ENCODE results near the gene SYDE2.
A peak's percentile ranks its signal among the peaks of the same experiment; 100 is the strongest.
"Not testable (repeated sequence)": the region's sequence is repeated elsewhere in the genome, so short reads cannot be mapped to it uniquely, and the experiment has no call there.

The SYDE2 gene, protein sequence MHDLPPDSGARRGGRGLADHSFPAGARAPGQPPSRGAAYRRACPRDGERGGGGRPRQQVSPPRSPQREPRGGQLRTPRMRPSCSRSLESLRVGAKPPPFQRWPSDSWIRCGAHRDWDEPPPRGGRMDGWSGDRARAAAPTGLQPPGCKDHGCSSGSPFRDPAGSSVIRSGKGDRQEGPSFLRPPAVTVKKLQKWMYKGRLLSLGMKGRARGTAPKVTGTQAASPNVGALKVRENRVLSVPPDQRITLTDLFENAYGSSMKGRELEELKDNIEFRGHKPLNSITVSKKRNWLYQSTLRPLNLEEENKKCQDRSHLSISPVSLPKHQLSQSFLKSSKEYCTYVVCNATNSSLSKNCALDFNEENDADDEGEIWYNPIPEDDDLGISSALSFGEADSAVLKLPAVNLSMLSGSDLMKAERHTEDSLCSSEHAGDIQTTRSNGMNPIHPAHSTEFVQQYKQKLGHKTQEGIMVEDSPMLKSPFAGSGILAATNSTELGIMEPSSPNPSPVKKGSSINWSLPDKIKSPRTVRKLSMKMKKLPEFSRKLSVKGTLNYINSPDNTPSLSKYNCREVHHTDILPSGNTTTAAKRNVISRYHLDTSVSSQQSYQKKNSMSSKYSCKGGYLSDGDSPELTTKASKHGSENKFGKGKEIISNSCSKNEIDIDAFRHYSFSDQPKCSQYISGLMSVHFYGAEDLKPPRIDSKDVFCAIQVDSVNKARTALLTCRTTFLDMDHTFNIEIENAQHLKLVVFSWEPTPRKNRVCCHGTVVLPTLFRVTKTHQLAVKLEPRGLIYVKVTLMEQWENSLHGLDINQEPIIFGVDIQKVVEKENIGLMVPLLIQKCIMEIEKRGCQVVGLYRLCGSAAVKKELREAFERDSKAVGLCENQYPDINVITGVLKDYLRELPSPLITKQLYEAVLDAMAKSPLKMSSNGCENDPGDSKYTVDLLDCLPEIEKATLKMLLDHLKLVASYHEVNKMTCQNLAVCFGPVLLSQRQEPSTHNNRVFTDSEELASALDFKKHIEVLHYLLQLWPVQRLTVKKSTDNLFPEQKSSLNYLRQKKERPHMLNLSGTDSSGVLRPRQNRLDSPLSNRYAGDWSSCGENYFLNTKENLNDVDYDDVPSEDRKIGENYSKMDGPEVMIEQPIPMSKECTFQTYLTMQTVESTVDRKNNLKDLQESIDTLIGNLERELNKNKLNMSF

DNA sequence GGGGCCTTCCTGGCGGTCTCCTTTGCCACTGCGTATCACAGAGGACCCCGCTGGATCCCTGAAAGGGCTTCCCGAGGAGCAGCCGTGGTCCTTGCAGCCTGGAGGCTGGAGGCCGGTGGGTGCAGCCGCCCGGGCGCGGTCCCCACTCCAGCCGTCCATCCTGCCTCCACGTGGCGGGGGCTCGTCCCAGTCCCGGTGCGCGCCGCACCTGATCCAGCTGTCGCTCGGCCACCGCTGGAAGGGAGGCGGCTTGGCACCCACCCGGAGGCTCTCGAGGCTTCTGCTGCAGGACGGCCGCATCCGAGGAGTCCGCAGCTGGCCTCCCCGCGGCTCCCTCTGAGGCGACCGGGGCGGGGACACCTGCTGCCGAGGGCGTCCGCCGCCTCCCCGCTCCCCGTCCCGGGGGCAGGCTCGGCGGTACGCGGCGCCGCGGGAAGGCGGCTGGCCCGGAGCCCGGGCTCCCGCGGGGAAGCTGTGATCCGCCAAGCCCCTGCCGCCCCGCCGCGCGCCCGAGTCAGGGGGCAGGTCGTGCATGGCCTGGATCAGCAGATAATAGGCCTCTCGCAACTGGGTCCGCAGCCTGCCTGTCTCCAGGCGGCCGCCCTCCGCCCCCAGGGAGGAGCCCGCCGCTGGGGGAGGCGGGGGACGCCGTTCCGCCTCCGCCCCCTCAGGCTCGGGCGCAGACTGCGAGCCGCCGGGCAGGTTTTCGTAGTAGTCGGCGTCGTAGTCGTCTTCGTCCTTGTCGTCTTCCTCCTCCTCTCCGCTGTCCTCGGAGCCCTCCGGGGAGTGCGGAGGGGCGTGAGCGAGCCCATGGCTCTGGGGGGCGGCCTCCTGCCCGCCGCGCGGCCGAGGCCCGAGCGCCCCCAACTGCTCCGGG, at the start of gene SYDE2:
Gene SYDE2 (minus strand): TSS at position 554 of the 877 bp plus-strand sequence. CDS start 20 bp downstream, at position 534.
- peak; percentile 74 to 80 for DNase-seq

DNA sequence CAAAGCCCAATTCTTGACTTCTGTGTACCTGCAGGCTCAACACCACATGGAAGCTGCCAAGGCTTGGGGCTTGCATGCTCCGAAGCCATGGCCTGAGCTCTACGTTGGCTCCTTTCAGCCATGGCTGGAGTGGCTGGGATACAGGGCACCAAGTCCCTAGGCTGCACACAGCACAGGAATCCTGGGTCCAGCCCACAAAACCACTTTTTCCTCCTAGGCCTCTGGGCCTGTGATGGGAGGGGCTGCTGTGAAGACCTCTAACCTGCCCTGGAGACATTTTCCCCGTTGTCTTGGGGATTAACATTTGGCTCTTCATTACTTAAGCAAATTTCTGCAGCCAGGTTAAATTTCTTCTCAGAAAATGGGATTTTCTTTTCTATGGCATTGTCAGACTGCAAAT, 48.2 kb upstream of the SYDE2 start:
- DNase-seq, result not testable (repeated sequence)

DNA sequence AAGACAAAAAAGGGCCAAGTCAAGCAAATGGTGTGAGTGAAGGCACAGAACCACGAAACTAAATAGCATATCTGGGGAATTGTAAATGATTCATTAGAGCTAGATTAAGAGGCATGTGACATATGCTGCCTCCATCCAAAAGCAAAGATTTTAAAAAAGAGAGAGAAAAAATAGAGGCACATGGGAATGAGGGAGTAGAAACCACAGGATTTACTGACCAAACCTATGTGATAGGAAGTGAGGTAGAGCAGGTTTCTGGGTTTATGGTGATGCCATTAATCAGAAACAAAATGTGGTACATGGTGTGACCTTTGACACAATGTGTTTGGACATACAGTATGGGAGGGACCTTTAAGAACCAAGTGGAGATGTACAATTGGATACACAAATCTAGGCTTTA, 45.1 kb upstream of the SYDE2 start:
- DNase-seq, result no peak

DNA sequence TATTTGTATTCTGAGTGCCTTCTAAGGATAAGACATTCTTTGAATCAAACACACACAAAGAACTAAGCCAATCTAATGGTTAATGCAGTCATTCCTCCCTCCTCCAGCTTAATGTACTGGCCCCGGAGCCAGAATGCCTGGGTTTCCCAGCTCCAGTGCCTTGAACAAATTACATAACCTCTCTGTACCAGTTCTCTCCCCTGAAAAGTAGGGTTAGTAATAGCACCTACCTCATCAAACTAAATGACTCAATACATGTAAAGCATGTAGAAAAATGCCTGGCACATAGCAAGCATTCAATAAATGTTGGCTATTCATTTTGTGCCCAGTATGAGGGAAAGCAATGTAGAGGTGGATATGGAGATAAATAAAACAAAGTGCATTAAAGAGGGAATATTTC, 44.6 kb upstream of the SYDE2 start:
- DNase-seq, result no peak

DNA sequence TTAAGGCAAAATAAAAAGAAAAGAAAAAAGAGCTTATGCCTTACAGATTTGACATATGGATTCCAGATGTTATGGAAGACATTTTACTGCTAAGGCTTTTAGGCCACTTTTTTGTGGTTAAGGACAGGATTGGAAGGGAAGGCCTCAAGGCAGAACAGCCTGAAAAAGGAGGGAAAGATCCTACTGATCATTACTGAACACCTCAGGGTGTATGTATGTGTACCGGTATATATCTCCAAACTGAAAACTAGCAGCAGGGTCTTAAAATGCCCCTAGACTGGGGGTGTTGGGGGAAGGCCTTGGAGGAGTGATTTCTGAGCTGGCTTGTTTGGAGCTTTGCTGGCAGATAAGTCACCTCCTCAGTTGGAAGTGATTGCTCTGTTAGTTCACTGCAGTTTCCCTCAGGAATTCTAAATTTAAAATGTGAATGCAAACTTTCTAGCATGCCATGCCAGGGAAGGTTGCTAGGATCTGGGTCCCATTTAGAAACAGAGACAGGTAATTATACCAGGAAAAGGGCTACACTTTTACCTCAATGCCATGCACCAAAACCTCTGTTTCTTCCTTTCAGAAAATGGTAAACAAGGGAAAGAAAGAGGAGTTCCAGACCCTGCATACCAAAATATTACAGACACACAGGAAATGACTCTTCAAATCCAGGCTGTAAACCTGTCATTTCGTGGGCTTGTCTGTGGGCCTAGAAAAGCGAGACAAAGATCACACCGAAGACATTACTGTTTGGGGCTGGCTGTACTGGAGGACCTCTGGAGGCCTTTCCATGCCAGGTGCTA, 43.6 kb upstream of the SYDE2 start:
- DNase-seq, result no peak

DNA sequence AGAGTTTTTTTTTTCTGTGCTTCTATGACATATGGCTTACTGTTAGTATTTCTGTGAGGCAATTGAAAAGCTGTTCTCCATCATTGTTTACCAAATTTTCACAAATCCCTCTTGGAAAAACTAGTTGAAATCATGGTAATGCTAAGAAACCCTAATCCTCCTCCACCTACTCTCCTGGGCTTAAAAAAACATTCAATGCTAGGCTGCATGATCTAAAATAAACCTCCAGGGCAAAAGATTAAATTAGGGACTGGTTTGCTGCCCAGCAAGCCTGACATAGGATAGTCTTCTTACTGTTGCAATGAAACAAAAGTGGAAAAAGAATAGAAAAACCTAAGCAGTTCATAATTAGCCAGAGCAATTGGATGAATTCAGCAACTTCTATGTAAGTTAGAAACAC, 42.6 kb upstream of the SYDE2 start:
- no peak for DNase-seq

DNA sequence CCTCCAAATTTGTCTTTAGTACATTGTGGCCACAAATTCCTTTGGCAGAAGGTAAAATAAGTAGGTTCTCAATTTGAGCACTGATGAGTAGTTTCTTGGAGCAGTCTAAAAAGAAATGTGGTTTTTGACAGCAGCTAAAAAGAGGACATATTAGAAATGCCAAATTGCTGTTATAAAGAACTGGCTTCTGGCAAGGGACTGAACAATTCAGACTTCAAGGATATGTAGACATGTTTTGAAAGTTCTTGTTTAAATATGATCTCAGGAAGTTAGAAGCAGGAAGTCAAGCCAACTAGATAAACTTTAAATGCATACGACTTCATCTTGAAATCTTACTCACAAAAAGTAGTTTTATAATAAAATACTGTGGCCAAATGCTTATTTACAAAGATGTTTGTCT, 39.8 kb upstream of the SYDE2 start:
- no peak for DNase-seq

DNA sequence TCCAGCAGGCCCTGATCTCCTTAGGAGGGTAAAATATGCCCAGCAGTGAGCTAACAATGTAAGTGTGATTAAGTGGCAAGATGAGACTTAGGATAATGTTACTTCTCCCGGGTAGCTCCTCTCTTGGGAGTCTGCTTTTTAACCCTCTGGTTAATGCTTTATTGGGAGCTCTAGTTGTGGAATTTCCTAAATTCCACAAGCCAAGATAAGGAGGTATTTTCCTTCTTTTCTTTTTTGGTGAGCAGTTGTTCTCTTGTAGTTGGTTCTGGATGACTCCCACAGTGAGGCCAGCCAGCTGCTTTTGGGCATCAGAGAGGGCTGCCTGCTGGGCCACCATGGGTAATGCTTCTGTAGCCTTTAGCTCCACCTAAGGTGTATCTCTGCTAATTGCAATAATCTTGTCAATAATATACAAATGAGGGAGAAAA, 39.4 kb upstream of the SYDE2 start:
- DNase-seq, result no peak

DNA sequence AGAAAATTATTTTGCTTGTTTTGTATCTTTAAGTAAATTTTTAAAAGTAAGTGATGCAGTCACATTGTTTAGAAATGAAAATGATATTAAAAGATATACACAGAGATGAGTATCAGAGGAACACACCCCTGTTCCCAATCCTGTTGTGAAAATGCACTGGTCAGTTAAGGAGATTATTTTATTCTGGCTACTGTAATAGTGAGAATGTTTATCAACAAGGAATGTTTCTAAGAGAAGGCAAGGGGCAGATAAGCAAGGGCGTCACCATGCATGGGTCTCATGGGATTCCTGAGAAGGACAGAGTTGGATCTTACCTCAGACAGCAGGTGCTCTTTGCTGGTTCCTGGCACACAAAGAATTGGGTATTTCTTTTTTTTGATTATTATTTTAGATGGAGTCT, 36.8 kb upstream of the SYDE2 start:
- DNase-seq, result no peak

DNA sequence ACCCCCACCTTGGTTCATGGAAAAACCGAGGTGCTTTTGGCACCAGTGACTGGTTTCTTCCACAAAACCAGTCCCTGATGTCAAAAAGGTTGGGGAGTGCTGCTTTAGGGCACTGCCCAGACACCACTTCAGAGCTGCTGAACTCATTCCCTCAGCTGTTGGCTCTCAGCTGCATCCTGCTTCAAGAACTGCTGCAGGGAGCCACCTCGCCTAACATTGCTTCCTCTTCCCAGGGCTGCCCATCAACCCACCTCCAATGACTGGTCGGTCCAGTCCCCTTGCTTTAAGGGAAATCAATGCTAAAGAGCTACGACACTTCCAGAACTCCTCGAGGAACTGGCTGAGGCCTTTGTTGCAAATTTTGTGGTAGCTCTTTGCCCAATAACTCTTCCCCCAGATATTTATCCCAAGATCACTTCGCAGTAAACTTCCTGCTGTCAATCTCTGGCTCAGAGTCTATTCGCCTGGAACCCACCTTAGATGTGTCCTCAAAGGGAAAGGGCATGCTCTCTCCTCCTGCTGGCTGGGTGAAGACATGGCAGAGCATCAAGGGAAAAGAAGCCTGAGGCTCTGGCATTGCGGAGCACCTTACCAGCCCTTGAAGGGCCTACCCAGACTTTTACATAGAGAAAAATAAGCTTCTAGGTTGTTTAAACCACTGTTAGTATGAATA, 29.6 kb upstream of the SYDE2 start:
- DNase-seq, result no peak

DNA sequence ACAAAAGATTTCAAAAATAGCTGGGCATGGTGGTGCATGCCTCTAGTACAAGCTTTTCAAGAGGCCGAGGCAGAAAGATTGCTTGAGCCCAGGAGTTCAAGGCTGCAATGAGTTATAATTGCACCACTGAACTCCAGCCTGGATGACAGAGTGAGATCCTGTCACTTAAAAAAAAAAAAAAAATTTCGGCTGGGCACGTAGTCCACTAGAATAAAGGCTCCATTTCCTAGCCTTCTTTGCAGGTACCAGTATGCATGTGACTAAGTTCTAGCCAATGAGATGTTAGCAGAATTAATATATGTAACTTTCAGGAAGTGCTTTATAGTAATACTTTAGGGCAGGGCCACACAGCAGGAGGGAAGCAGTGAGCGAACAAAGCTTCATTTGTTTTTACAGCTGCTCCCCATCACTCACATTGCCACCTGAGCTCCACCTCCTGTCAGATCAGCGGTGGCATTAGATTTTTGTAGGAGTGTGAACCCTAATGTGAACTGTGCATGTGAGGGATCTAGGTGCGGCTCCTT, 28.8 kb upstream of the SYDE2 start:
- DNase-seq, result no peak

DNA sequence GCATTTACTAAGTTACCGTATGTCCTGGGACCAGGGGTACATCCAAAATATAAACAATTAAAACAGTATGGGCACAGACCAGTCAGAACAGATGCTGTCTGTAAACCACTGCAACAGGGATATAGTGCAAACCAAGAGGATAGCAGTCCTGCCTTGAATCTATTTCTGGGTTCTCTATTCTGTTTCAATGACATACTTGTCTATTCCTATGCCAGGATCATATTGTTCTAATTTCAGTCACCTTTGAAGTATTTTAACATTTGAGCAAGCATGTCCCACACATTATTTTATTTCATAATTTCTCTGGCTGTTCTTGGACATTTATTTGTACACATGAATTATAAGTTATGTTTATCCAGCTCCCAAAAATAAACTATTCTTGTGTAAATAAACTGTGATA, 28.2 kb upstream of the SYDE2 start:
- DNase-seq, result no peak

DNA sequence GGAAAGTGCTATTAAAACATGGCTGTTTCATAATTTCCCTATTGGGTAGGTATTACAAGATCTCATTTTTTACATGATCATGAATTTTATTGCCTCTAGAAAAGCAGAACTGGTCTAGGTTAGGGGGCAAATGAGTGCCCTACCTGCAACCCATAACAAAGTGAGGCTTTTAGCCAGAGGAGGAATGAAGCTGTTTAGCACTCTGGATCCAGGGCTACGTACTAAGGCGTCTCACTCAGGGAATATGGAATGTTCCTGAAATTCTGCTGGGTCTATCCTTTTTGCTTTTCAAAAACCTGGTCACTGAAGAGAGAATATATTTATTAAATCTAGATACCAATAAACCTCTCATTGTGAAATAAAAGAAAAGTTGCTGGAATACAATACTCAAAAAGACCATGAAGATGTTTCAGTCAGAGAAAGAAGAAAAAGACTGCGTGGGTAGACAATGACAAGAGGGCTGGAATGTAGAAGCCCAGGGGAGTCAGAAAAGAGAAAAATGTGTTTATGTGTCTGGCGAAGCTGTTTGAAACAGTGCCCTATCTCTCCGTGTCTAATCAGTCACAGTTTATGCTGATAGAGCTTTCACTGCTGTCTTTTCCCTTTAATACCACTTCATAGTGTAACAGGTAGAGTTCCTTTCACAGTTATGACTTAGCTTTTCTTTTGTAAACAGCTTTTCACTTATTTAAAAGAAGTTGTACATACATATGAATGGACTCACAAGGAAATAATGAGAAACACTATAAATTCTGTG, 25.0 kb upstream of the SYDE2 start:
- DNase-seq, result no peak

DNA sequence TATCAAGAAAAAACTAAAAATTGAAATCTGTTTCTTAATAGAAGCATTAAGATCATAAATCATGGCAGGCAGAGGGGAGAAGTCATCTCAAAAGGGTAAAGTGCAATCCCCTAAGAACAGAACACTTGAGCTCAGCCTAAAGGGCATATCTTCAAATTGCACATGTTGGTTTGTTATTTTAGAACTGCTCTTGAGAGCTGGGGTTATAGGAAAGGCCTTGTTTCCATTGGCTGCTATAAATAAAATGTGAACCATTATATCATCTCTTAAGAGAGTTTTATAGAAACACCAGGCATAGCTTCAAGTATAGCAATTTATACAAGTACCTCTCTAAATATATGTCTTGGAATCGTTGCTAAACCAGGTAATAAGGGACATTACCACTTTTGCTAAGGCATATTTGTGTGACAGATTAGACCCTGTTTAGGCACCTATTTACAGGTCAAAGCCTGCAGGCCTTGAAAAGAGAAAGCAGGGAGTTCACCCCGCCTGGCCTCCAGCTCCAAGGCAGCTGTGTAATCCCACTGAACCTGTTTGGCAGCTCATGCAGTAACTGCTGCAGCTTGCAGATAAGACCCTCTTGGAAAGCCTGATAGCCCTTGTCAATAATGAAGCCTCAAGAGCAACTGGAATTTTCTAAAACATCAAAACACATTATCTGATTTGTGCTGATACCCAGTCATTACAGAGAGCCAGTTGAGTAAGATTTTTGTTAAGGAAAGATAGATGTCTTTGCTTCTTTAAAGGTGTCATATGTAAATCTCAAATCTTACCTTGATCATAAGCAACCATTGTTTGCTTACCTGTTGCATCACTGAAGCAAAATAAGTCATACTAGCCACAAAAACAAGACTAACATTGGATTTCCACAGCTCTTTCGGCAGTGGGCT, 24.2 kb upstream of the SYDE2 start:
- DNase-seq, result no peak

DNA sequence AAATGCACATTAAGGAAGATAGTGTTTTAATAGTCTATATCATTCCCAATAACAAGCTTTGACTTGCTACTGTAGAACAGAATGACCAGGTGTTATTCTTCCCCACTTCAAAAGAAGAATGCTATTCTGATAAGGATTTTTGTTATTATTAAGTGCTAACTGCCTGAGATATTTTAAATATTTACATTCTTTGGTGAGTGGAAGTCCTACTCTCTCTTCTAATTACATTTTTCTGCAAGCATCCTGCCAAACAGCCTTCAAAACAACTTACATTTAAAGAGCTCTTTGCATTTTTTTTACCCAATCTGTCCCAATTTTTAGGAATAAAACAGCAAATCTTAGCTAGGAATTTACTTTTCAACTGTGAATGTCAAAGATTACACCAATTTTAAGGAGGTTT, 23.5 kb upstream of the SYDE2 start:
- no peak for DNase-seq

DNA sequence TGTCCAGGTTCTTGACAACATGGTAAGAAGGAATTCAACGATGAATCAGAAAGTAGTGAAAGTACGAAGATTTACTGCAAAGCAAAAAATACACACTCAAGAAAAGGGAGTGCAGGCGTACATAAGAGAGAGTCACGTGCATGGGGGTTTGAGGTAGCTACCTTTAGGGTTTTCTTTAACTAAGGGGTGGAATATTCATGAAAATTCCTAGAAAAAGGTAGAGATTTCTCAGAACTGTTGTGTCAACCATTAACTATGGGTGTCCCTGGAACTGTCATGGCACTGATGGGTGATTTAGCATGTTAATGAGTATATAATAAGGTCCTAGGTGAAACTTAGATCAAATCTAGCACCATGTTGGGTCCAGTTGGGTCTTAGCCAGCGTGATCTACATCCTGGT, 22.5 kb upstream of the SYDE2 start:
- DNase-seq, result no peak

DNA sequence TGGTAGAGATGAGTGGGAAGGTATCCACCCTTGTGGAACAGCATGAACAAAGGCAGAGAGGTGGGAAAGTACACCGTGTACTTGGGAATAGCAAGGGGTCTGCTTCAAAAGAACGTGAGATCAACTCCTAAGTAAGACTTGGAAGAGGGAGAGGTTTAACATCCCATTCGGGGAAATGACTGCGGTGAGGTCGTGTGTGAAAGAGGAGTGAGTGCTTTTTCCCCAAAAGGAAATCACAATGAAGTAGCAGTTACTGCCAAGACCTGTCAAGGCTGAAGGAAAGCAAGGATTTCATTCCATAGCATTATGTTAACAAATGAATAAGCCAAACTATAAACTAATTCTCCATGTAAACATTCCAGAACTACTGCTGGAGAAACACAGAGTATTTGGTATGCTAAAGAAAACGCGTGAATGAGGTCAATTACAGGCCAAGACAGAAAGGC, 20.0 kb upstream of the SYDE2 start:
- no peak for DNase-seq

DNA sequence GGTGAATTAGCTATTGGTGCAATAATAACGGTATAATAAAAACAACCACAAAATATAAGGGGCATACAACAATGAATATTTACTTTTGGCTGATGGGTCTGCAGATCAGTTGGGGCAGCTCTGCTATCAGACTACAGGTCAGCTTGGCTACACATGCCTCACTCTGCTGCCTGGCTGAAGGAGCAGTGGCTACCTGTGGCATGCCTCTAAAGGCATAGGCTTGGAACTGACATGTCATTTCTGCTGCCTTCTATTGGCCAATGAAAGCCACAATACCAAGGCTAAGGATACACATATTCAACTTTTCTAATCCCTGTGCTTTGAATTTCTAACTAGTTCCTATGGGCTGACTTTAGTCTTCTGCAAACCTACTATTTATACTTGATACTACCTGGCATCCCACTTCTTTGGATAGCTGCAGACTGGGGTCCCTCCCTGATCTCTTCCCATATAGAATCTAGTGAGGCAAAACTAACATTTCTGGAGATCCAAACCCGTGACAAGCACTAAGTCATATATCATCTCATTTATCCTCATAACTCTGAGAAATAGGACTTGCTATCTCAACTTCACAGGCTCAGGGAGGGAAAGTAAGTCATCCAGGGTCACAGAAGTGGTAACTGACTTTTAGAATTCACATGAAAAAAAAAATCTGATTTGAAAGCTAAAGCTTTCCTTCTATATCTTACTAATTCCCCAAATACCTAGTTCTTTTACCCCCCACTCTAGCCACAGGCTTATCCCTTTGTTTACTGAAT, 19.2 kb upstream of the SYDE2 start:
- DNase-seq, result no peak
